Naive thymus-derived CD8-positive, alpha-beta T cell (primary cell): ENCODE results near the gene ABCC6. TPM values are rescaled to one million over a fixed set of nuclear protein-coding genes. Genes with fewer than 3 reads are reported as not detected.
"Not testable (repeated sequence)": the region's sequence is repeated elsewhere in the genome, so short reads cannot be mapped to it uniquely, and the experiment has no call there.

ENCODE experiments used
- ATAC-seq, 2 donors: fragments of 150-1000 bp; cut with Tn5 transposase in 1 of 2; sonication (Bioruptor Pico), chemical (Tn5 transposase) in 1 of 2; 1 replicate in 1 of 2; 2 replicates in 1 of 2; pipeline ENCODE4 v1.10.0; 2021; ENCODE audit warnings: mild to moderate bottlenecking in 2 of 2, moderate library complexity in 2 of 2
- POLR2A ChIA-PET: fragments of 350-600 bp; sonication (Branson Sonifier 250); formaldehyde crosslinking; loops from one replicate; lab custom pipeline; 2021; ENCODE audit warnings: antibody characterized with exemption; lab: Charles Lee
- DNase-seq, 10 donors: peaks; one replicate each; pipeline versions ENCODE4 v3.0.0 to v3.0.0-alpha.2; 2020 to 2022
- H3K27ac Mint-ChIP-seq, 10 donors: one replicate each; pipeline ENCODE4 v1.8.0; 2020 to 2022; ENCODE audit warnings: mild to moderate bottlenecking in 10 of 10, mixed read lengths in 10 of 10, moderate library complexity in 4 of 10, inconsistent platforms in 1 of 10
- H3K27me3 Mint-ChIP-seq, 5 donors: one replicate each; pipeline ENCODE4 v1.8.0; 2021 to 2022; ENCODE audit warnings: mixed read lengths in 5 of 5
- H3K36me3 Mint-ChIP-seq, 3 donors: one replicate each; pipeline ENCODE4 v1.8.0; 2020 to 2022; ENCODE audit warnings: mixed read lengths in 3 of 3, mild to moderate bottlenecking in 2 of 3, inconsistent platforms in 1 of 3
- H3K4me1 Mint-ChIP-seq, 4 donors: one replicate each; pipeline ENCODE4 v1.8.0; 2021 to 2022; ENCODE audit warnings: mixed read lengths in 4 of 4
- H3K4me3 Mint-ChIP-seq, 10 donors: one replicate each; pipeline ENCODE4 v1.8.0; 2020 to 2022; ENCODE audit warnings: mild to moderate bottlenecking in 10 of 10, mixed read lengths in 10 of 10, moderate library complexity in 6 of 10, inconsistent platforms in 1 of 10
- H3K9me3 Mint-ChIP-seq, 9 donors: one replicate each; pipeline ENCODE4 v1.8.0; 2020 to 2022; ENCODE audit warnings: mixed read lengths in 9 of 9, mild to moderate bottlenecking in 3 of 9, inconsistent platforms in 1 of 9, moderate library complexity in 1 of 9
- polyA plus RNA-seq, 3 donors: library from polyadenylated mRNA; unstranded; fragments of 300-500 nt; fragmentation: Illumina TruSeq; gene quantifications; one replicate each; pipeline ENCODE4 v1.2.3, GENCODE V29; 2021
- total RNA-seq, 8 experiments: library from RNA in 2 of 8; stranded (reverse) in 2 of 8; gene quantifications; one replicate each; pipeline ENCODE4 v1.2.3 and lab custom pipeline; 2021 to 2026

Gene ABCC6
- total and polyA plus RNA-seq, 5 experiments from 2014 or later = 0.04 to 0.08 TPM; not detected in 3

DNA sequence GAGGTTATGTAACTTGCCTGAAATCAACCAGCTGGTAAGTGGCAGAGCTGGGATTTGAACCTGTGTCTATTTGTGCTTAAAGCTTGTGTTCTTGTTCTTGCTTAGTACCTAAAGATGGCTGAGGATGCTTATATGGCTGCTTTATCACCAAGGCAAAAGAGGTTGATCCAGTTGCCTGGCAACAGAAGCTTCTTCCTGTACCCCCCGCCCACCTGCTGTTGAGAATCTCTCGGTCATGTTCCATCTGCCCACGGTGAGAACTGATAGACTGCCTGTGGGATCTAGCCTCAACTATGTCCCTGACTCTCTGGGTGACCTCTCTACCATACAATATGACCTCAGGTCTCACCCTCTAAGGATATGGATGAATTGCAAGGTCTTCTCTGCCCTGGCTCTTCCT is 60.7 kb downstream of the ABCC6 start:
- Mint-ChIP-seq H3K4me1 (no peaks in the 10 kb centered on the region), H3K27ac (peak overlapping the region in 1 of 10 donors; percentile 61), H3K9me3 (peaks cover 0 to 39% (median 14%) of the 10 kb centered on the region in 9 donors), H3K4me3 (no peak overlapping the region), H3K27me3 (peaks cover 0 to 13% (median 9%) of the 10 kb centered on the region in 5 donors), H3K36me3 (peaks cover 2 to 13% (median 4%) of the 10 kb centered on the region in 3 donors)
- ATAC-seq = no peak
- no peak for DNase-seq
- POLR2A ChIA-PET = no interaction called here

- DNase-seq, POLR2A ChIA-PET, H3K27ac Mint-ChIP-seq, ATAC-seq, H3K4me1 Mint-ChIP-seq: not testable (repeated sequence)
- peaks cover 2 to 13% (median 4%) of the 10 kb centered on the region in 3 donors for H3K36me3 Mint-ChIP-seq
- H3K9me3 Mint-ChIP-seq = peaks cover 0 to 42% (median 14%) of the 10 kb centered on the region in 9 donors
- H3K27me3 Mint-ChIP-seq = peaks cover 1 to 17% (median 9%) of the 10 kb centered on the region in 5 donors
- peak overlapping the region in 1 of 10 donors; percentile 17 for H3K4me3 Mint-ChIP-seq
Observed at GRCh38 chr16:16161840-16162239, 61.5 kb downstream of the ABCC6 start.

DNA sequence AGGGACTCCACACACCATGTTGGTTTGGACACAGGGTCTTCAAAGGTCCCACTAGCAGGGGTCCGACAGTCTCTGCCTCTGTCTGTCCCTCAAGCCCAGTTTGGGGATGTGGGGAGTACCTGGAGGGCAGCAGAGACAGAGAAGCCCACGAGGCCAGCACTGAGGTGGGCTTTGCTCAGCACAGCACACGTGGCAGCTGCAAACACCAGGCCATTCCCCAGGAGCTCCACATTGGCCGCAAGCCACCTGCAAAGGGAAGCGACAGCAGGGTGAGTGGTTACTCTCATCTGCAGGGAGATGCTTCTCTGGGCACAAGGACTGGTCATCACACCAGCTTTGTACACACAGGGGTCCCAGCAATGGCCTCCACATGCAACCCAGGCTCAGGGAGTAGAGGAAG is 62.0 kb downstream of the ABCC6 start:
- H3K27ac Mint-ChIP-seq = no peak overlapping the region
- peaks cover 1 to 19% (median 9%) of the 10 kb centered on the region in 5 donors for H3K27me3 Mint-ChIP-seq
- DNase-seq = no peak
- peaks cover 0 to 42% (median 14%) of the 10 kb centered on the region in 9 donors for H3K9me3 Mint-ChIP-seq
- H3K4me1 Mint-ChIP-seq = no peaks in the 10 kb centered on the region
- POLR2A ChIA-PET = no interaction called here
- no peak for ATAC-seq
- peaks cover 2 to 13% (median 4%) of the 10 kb centered on the region in 3 donors for H3K36me3 Mint-ChIP-seq
- H3K4me3 Mint-ChIP-seq = no peak overlapping the region

GRCh38 chr16:16159662-16160061 is 63.6 kb downstream of the ABCC6 start:
- H3K4me3 Mint-ChIP-seq = no peak overlapping the region
- peaks cover 2 to 13% (median 4%) of the 10 kb centered on the region in 3 donors for H3K36me3 Mint-ChIP-seq
- H3K9me3 Mint-ChIP-seq = peaks cover 0 to 42% (median 14%) of the 10 kb centered on the region in 9 donors
- POLR2A ChIA-PET = no interaction called here
- no peak for ATAC-seq
- DNase-seq = no peak
- no peak overlapping the region for H3K27ac Mint-ChIP-seq
- peaks cover 0 to 4% (median 0%) of the 10 kb centered on the region in 4 donors for H3K4me1 Mint-ChIP-seq
- H3K27me3 Mint-ChIP-seq = peaks cover 4 to 22% (median 9%) of the 10 kb centered on the region in 5 donors

- ATAC-seq = no peak
- DNase-seq = no peak
- Mint-ChIP-seq H3K27me3 (peaks cover 4 to 22% (median 9%) of the 10 kb centered on the region in 5 donors), H3K4me1 (peaks cover 0 to 4% (median 0%) of the 10 kb centered on the region in 4 donors), H3K27ac (no peak overlapping the region), H3K4me3 (no peak overlapping the region), H3K9me3 (peaks cover 0 to 42% (median 14%) of the 10 kb centered on the region in 9 donors), H3K36me3 (peaks cover 2 to 13% (median 4%) of the 10 kb centered on the region in 3 donors)
- POLR2A ChIA-PET = no interaction called here
Observed at GRCh38 chr16:16158741-16159374, 64.4 kb downstream of the ABCC6 start.

DNA sequence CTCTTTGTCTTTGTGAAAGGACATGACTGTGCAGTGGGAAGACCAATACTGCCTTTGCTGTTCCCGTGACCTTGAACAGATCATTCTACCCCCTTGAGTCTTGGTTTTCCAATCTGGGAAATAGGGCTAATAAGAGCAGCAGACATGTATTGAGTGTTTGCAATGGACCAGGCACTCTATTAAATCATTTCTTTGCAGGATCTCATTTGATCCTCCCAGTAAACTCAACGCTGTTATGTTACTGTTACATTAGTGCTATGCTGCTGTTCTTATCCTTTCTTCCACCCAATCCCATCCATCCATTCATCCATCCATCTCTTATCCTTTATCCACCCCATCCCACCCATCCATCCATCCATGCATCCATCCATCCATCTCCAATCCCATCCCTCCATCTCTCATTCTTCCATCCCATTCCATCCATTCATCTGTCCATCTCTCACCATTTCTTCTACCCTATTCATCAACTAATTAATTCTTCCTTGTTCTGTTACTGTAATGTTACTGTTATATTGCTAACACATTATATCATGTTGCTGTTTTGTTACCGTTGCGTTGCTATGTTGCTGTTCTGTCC is 65.1 kb downstream of the ABCC6 start:
- DNase-seq (no peak), ATAC-seq (no peak)
- Mint-ChIP-seq H3K4me3 (no peak overlapping the region), H3K36me3 (peaks cover 2 to 13% (median 4%) of the 10 kb centered on the region in 3 donors), H3K9me3 (peaks cover 0 to 42% (median 14%) of the 10 kb centered on the region in 9 donors), H3K4me1 (peaks cover 0 to 4% (median 0%) of the 10 kb centered on the region in 4 donors), H3K27me3 (peaks cover 4 to 22% (median 9%) of the 10 kb centered on the region in 5 donors), H3K27ac (no peak overlapping the region)
- POLR2A ChIA-PET = no interaction called here

DNA sequence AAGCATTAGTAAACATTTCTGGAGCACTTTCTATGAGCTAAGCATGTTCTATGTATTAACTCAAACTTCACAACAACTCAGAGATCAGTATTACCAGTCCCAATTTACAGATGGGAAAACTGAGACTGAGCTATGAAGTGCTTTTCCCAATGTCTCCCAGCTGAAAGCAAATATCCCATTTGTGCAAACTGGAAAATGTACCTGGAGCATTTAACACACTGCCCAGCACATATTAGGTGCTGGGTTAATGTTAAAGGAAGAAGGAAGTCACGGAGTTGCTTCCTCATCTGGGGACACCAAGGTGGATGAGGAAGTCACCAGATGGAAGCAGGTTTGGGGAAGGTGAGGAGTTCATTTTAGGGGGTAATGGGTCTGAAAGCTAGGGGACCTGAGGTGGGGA is 66.1 kb downstream of the ABCC6 start:
- H3K4me3 Mint-ChIP-seq = no peak overlapping the region
- H3K27ac Mint-ChIP-seq = no peak overlapping the region
- H3K36me3 Mint-ChIP-seq = peaks cover 2 to 13% (median 4%) of the 10 kb centered on the region in 3 donors
- peaks cover 0 to 37% (median 14%) of the 10 kb centered on the region in 9 donors for H3K9me3 Mint-ChIP-seq
- POLR2A ChIA-PET = no interaction called here
- peaks cover 4 to 18% (median 9%) of the 10 kb centered on the region in 5 donors for H3K27me3 Mint-ChIP-seq
- ATAC-seq (no peak), DNase-seq (no peak)
- H3K4me1 Mint-ChIP-seq = peaks cover 0 to 4% (median 0%) of the 10 kb centered on the region in 4 donors

DNA sequence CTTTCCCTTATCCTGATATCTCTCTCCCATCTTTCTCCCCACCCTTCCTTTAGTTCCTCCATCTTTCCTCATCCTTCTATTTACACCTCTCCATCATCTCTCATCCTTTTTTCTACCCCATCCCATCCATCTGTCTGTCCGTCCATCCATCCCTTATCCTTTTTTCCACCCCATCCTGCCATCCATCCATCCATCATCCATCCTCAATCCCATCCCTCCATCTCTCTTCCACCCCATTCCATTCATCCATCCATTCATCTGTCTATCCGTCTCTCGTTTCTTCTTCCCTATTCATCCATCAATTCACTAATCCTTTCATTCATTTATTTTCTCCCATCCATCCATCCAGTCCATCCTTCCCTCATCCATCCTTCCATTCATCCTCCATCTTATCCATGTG is 68.1 kb downstream of the ABCC6 start:
- Mint-ChIP-seq H3K27ac (peak overlapping the region in 1 of 10 donors; percentile 78), H3K4me1 (peaks cover 0 to 4% (median 0%) of the 10 kb centered on the region in 4 donors)
- POLR2A ChIA-PET = no interaction called here

GRCh38 chr16:16154281-16154951 is 68.9 kb downstream of the ABCC6 start:
- Mint-ChIP-seq H3K36me3 (peaks cover 0 to 13% (median 0%) of the 10 kb centered on the region in 3 donors), H3K27ac (no peak overlapping the region), H3K4me1 (peaks cover 0 to 4% (median 0%) of the 10 kb centered on the region in 4 donors), H3K27me3 (peaks cover 0 to 11% (median 6%) of the 10 kb centered on the region in 5 donors), H3K9me3 (peaks cover 0 to 19% (median 13%) of the 10 kb centered on the region in 9 donors), H3K4me3 (no peak overlapping the region)
- ATAC-seq (no peak), DNase-seq (no peak)
- POLR2A ChIA-PET = no interaction called here

More for the DNA sequence above, 68.1 kb downstream of the ABCC6 start:
- Mint-ChIP-seq H3K27me3 (peaks cover 0 to 11% (median 6%) of the 10 kb centered on the region in 5 donors), H3K9me3 (peaks cover 0 to 25% (median 14%) of the 10 kb centered on the region in 9 donors), H3K36me3 (peaks cover 0 to 13% (median 4%) of the 10 kb centered on the region in 3 donors), H3K4me3 (no peak overlapping the region)
- no peak for DNase-seq
- ATAC-seq = no peak

GRCh38 chr16:16153000-16153399 is 70.3 kb downstream of the ABCC6 start:
- H3K36me3 Mint-ChIP-seq, H3K9me3 Mint-ChIP-seq, H3K4me1 Mint-ChIP-seq, POLR2A ChIA-PET, DNase-seq, H3K4me3 Mint-ChIP-seq, H3K27me3 Mint-ChIP-seq, ATAC-seq: not testable (repeated sequence)
- peak overlapping the region in 1 of 10 donors; percentile 66 for H3K27ac Mint-ChIP-seq

GRCh38 chr16:16151315-16151714 is 72.0 kb downstream of the ABCC6 start:
- ATAC-seq (no peak), DNase-seq (no peak)
- Mint-ChIP-seq H3K36me3 (no peaks in the 10 kb centered on the region), H3K27ac (peak overlapping the region in 1 of 10 donors; percentile 79), H3K9me3 (peaks cover 0 to 2% (median 0%) of the 10 kb centered on the region in 9 donors), H3K4me3 (no peak overlapping the region), H3K27me3 (peaks cover 0 to 6% (median 2%) of the 10 kb centered on the region in 5 donors), H3K4me1 (peaks cover 0 to 4% (median 0%) of the 10 kb centered on the region in 4 donors)
- POLR2A ChIA-PET = no interaction called here

DNA sequence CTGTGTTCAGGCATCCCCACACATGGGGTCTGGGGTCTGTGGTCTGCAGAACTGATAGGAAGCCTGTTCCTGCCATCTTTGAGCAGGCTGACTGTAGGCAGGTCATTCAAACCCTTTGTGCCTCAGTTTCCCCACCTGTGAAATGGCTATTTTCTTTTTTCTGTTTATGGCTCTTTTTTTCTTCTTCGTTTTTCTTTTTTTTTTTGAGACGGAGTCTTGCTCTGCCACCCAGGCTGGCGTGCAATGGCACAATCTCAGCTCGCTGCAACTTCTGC is 72.5 kb downstream of the ABCC6 start:
- no peaks in the 10 kb centered on the region for H3K36me3 Mint-ChIP-seq
- no peak overlapping the region for H3K4me3 Mint-ChIP-seq
- ATAC-seq (no peak), DNase-seq (no peak)
- no peaks in the 10 kb centered on the region for H3K9me3 Mint-ChIP-seq
- peaks cover 0 to 4% (median 0%) of the 10 kb centered on the region in 4 donors for H3K4me1 Mint-ChIP-seq
- peaks cover 0 to 6% (median 0%) of the 10 kb centered on the region in 5 donors for H3K27me3 Mint-ChIP-seq
- peak overlapping the region in 1 of 10 donors; percentile 79 for H3K27ac Mint-ChIP-seq
- POLR2A ChIA-PET = no interaction called here
